Adipocyte (in vitro differentiated cells): ENCODE data around the gene FOCAD.

ENCODE experiments used
- DNase-seq: peaks from one replicate; pipeline ENCODE4 v3.0.0-alpha.2; 2015; ENCODE audit warnings: low read depth
- H3K27me3 ChIP-seq: replicated peaks from 2 replicates; pipeline ENCODE4 v1.7.0; 2013; ENCODE audit warnings: mild to moderate bottlenecking, low read length, moderate library complexity; ENCODE audit not compliant: control insufficient read depth, insufficient read depth
- H3K36me3 ChIP-seq: 2 replicates; pipeline ENCODE4 v1.7.0; 2013; ENCODE audit warnings: low read length, mild to moderate bottlenecking, moderate library complexity; ENCODE audit not compliant: control insufficient read depth, insufficient read depth, severe bottlenecking
- H3K4me1 ChIP-seq: 2 replicates; pipeline ENCODE4 v1.7.0; 2013; ENCODE audit warnings: mild to moderate bottlenecking, low read length, moderate library complexity; ENCODE audit not compliant: control insufficient read depth, insufficient read depth
- H3K4me3 ChIP-seq: 2 replicates; pipeline ENCODE4 v1.7.0; 2013; ENCODE audit warnings: mild to moderate bottlenecking, low read length, moderate library complexity
- H3K9ac ChIP-seq: 2 replicates; pipeline ENCODE4 v1.7.0; 2013; ENCODE audit warnings: mild to moderate bottlenecking, low read length, moderate library complexity
- H3K9me3 ChIP-seq: 2 replicates; pipeline ENCODE4 v1.7.0; 2013; ENCODE audit warnings: mild to moderate bottlenecking, low read length, moderate library complexity; ENCODE audit not compliant: control insufficient read depth

FOCAD gene

GRCh38 chr9:20740929-20741582 is 57.0 kb downstream of the FOCAD start:
- peaks cover 33% of the 10 kb centered on the region for H3K36me3 ChIP-seq
- H3K27me3 ChIP-seq = no peaks in the 10 kb centered on the region
- H3K9ac ChIP-seq = no peak overlapping the region
- H3K4me1 ChIP-seq = no peaks in the 10 kb centered on the region
- H3K9me3 ChIP-seq = no peaks in the 10 kb centered on the region
- DNase-seq = no peak
- H3K4me3 ChIP-seq = no peak overlapping the region

GRCh38 chr9:20742833-20743232 is 58.8 kb downstream of the FOCAD start:
- H3K9me3 ChIP-seq = no peaks in the 10 kb centered on the region

GRCh38 chr9:20744036-20744630 is 60.1 kb downstream of the FOCAD start:
- no peaks in the 10 kb centered on the region for H3K9me3 ChIP-seq
- H3K4me3 ChIP-seq = no peak overlapping the region
- no peak overlapping the region for H3K9ac ChIP-seq
- H3K36me3 ChIP-seq = peaks cover 28% of the 10 kb centered on the region
- H3K4me1 ChIP-seq = no peaks in the 10 kb centered on the region
- DNase-seq = peak; percentile 47
- H3K27me3 ChIP-seq = no peaks in the 10 kb centered on the region

More at GRCh38 chr9:20742833-20743232, 58.8 kb downstream of the FOCAD start:
- no peak overlapping the region for H3K4me3 ChIP-seq
- peaks cover 36% of the 10 kb centered on the region for H3K36me3 ChIP-seq
- H3K27me3 ChIP-seq = no peaks in the 10 kb centered on the region
- no peak overlapping the region for H3K9ac ChIP-seq
- H3K4me1 ChIP-seq = no peaks in the 10 kb centered on the region
- DNase-seq = no peak

GRCh38 chr9:20746967-20747366 is 62.9 kb downstream of the FOCAD start:
- H3K27me3 ChIP-seq = no peaks in the 10 kb centered on the region
- no peaks in the 10 kb centered on the region for H3K9me3 ChIP-seq
- H3K4me1 ChIP-seq = peaks cover 6% of the 10 kb centered on the region
- peaks cover 21% of the 10 kb centered on the region for H3K36me3 ChIP-seq
- no peak overlapping the region for H3K9ac ChIP-seq
- no peak for DNase-seq
- H3K4me3 ChIP-seq = no peak overlapping the region

GRCh38 chr9:20749496-20750198 is 65.6 kb downstream of the FOCAD start:
- H3K9me3 ChIP-seq = no peaks in the 10 kb centered on the region
- no peak overlapping the region for H3K9ac ChIP-seq
- no peak overlapping the region for H3K4me3 ChIP-seq
- DNase-seq = no peak
- peaks cover 16% of the 10 kb centered on the region for H3K4me1 ChIP-seq
- H3K36me3 ChIP-seq = peaks cover 10% of the 10 kb centered on the region
- H3K27me3 ChIP-seq = no peaks in the 10 kb centered on the region

GRCh38 chr9:20753761-20754160 is 69.7 kb downstream of the FOCAD start:
- no peaks in the 10 kb centered on the region for H3K27me3 ChIP-seq
- DNase-seq = no peak

GRCh38 chr9:20754556-20754955 is 70.5 kb downstream of the FOCAD start:
- peaks cover 6% of the 10 kb centered on the region for H3K36me3 ChIP-seq
- DNase-seq = peak; percentile 34
- H3K9me3 ChIP-seq = no peaks in the 10 kb centered on the region
- peak overlapping the region; percentile 24 for H3K4me3 ChIP-seq
- peaks cover 25% of the 10 kb centered on the region for H3K4me1 ChIP-seq
- H3K27me3 ChIP-seq = no peaks in the 10 kb centered on the region
- no peak overlapping the region for H3K9ac ChIP-seq

More at GRCh38 chr9:20753761-20754160, 69.7 kb downstream of the FOCAD start:
- H3K4me1 ChIP-seq = peaks cover 25% of the 10 kb centered on the region
- H3K36me3 ChIP-seq = peaks cover 6% of the 10 kb centered on the region
- no peak overlapping the region for H3K9ac ChIP-seq
- H3K9me3 ChIP-seq = no peaks in the 10 kb centered on the region
- H3K4me3 ChIP-seq = no peak overlapping the region

- Histone ChIP-seq H3K9ac (no peak overlapping the region), H3K27me3 (no peaks in the 10 kb centered on the region), H3K36me3 (peaks cover 14% of the 10 kb centered on the region), H3K9me3 (no peaks in the 10 kb centered on the region), H3K4me3 (no peak overlapping the region), H3K4me1 (peaks cover 3% of the 10 kb centered on the region)
- no peak for DNase-seq
These were observed 76.3 kb downstream of the FOCAD start for GRCh38 chr9:20760246-20760891.

GRCh38 chr9:20770947-20771346 is 86.9 kb downstream of the FOCAD start:
- DNase-seq = no peak
- Histone ChIP-seq H3K4me3 (no peak overlapping the region), H3K9me3 (no peaks in the 10 kb centered on the region), H3K4me1 (no peaks in the 10 kb centered on the region), H3K9ac (no peak overlapping the region), H3K36me3 (peaks cover 30% of the 10 kb centered on the region), H3K27me3 (no peaks in the 10 kb centered on the region)

GRCh38 chr9:20771729-20772128 is 87.7 kb downstream of the FOCAD start:
- no peak for DNase-seq
- Histone ChIP-seq H3K36me3 (peaks cover 24% of the 10 kb centered on the region), H3K4me1 (no peaks in the 10 kb centered on the region), H3K9ac (no peak overlapping the region), H3K4me3 (no peak overlapping the region), H3K9me3 (no peaks in the 10 kb centered on the region), H3K27me3 (no peaks in the 10 kb centered on the region)

GRCh38 chr9:20775683-20776082 is 91.6 kb downstream of the FOCAD start:
- DNase-seq = no peak
- no peak overlapping the region for H3K9ac ChIP-seq
- no peaks in the 10 kb centered on the region for H3K27me3 ChIP-seq
- no peak overlapping the region for H3K4me3 ChIP-seq
- H3K4me1 ChIP-seq = no peaks in the 10 kb centered on the region
- H3K9me3 ChIP-seq = no peaks in the 10 kb centered on the region
- peaks cover 16% of the 10 kb centered on the region for H3K36me3 ChIP-seq
